Gastroesophageal sphincter (tissue), 4 donors: ENCODE data around the gene GTF2A1. TPM values are rescaled to one million over a fixed set of nuclear protein-coding genes. Genes with fewer than 3 reads are reported as not detected.

Source experiments
- ATAC-seq: fragments of 150-250 bp; one replicate; pipeline ENCODE4 v1.9.1; 2016; ENCODE audit warnings: mild to moderate bottlenecking, moderate library complexity
- H3K27ac ChIP-seq, 4 donors: fragments of 200-600 bp; sonication (generic) in 3 of 4; 1 replicate in 3 of 4; 2 replicates in 1 of 4; pipeline ENCODE4 v1.5.1; 2016 to 2019
- H3K27me3 ChIP-seq: fragments of 200-600 bp; sonication (generic); one replicate; pipeline ENCODE4 v1.5.1; 2019
- H3K36me3 ChIP-seq, 2 donors: fragments of 200-600 bp; sonication (generic); one replicate each; pipeline ENCODE4 v1.5.1; 2019; ENCODE audit warnings: control low read depth in 1 of 2
- H3K4me1 ChIP-seq, 3 donors: fragments of 200-600 bp; sonication (generic); 1 replicate in 2 of 3; 2 replicates in 1 of 3; pipeline ENCODE4 v1.5.1; 2016 to 2019; ENCODE audit warnings: control low read depth in 2 of 3
- H3K4me3 ChIP-seq, 2 donors: fragments of 200-600 bp; sonication (generic); one replicate each; pipeline ENCODE4 v1.5.1; 2019; ENCODE audit warnings: mild to moderate bottlenecking in 1 of 2, moderate library complexity in 1 of 2
- H3K9me3 ChIP-seq, 3 donors: fragments of 200-600 bp; sonication (generic); one replicate each; pipeline ENCODE4 v1.5.1; 2017 to 2019; ENCODE audit warnings: control low read depth in 2 of 3
- EP300 ChIP-seq: sonication (generic); formaldehyde crosslinking; IDR thresholded peaks from one replicate; pipeline ENCODE4 v1.6.1; 2017; ENCODE audit warnings: antibody characterized with exemption, mild to moderate bottlenecking
- POLR2A ChIP-seq, 2 donors: fragments of 450-650 bp; IDR thresholded peaks; one replicate each; pipeline ENCODE4 v1.6.1; 2017; ENCODE audit warnings: antibody characterized with exemption in 2 of 2, mild to moderate bottlenecking in 2 of 2, moderate library complexity in 1 of 2
- POLR2AphosphoS5 ChIP-seq: sonication (generic); formaldehyde crosslinking; IDR thresholded peaks from one replicate; pipeline ENCODE4 v1.6.1; 2017; ENCODE audit warnings: antibody characterized with exemption
- WGBS, 2 donors: methylation state at CpG; one replicate each; pipeline ENCODE4 v1.1.5; 2018; ENCODE audit warnings: low coverage in 1 of 2; 5-methylcytosine and 5-hydroxymethylcytosine counted together
- total RNA-seq, 4 donors: library from RNA; depleted of rRNA; stranded (reverse); fragments of >200 nt; gene quantifications; one replicate each; pipeline ENCODE4 v1.1.0, GENCODE V29; 2016
- TF ChIP-seq, protein P1 (sequence below), 4 experiments: fragments of 200-600 bp in 2 of 4; fragments of 450-650 bp in 2 of 4; sonication (generic) in 1 of 4; IDR thresholded peaks; one replicate each; pipeline ENCODE4 v1.5.1; 2017 to 2019; ENCODE audit warnings: antibody characterized with exemption in 4 of 4, mild to moderate bottlenecking in 2 of 4, moderate library complexity in 2 of 4

Gene GTF2A1
- total RNA-seq, 4 donors from 2014 or later, result 28.0 to 40.0 (median 30.5) TPM

DNA sequence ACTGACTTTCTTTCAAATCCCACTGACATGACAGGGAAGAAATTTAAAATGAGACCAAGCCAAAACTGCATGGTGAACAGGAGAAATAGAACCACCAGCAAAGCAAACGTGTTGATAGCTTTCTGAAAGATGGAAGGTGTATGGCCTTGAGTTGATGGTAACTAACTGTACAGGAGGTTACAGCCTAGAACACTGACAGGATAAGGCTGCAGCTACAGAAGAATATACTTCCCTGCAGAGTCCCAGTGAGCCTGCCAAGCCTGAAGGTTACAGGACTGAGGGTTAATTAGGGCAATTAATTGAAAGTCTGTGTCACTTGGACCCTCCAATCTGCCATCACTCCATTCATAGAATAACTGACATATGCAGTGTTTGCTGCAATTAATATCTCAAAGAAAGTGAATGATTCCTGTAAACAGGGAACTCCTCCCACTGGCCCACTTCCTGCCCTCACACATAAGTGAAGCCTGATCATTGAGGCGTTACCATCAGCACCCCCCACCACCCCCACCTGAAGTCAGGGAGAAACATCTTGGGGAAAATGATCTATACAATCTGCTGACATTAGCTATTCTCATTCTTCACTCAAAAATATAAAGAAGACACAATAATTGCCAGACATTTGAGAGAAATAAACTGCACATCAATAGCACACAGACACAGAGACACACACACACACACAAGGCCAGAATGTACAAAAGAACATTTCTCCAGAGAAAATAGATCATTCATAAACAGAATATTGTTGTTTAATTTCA is 73.4 kb downstream of the GTF2A1 start:
- Histone ChIP-seq H3K27me3 (no peaks in the 10 kb centered on the region), H3K27ac (no peak overlapping the region), H3K4me3 (no peak overlapping the region), H3K9me3 (no peaks in the 10 kb centered on the region), H3K36me3 (no peaks in the 10 kb centered on the region), H3K4me1 (peaks cover 0 to 17% (median 9%) of the 10 kb centered on the region in 3 donors)
- WGBS, 2 donors, result 40 to 57% methylated on average over 1 to 2 of the region's 2 CpGs
- TF ChIP-seq EP300 (no peak), POLR2AphosphoS5 (no peak), POLR2A (IDR thresholded peaks at IDR 0.05) (no peak)
- TF ChIP-seq, protein P1, sequence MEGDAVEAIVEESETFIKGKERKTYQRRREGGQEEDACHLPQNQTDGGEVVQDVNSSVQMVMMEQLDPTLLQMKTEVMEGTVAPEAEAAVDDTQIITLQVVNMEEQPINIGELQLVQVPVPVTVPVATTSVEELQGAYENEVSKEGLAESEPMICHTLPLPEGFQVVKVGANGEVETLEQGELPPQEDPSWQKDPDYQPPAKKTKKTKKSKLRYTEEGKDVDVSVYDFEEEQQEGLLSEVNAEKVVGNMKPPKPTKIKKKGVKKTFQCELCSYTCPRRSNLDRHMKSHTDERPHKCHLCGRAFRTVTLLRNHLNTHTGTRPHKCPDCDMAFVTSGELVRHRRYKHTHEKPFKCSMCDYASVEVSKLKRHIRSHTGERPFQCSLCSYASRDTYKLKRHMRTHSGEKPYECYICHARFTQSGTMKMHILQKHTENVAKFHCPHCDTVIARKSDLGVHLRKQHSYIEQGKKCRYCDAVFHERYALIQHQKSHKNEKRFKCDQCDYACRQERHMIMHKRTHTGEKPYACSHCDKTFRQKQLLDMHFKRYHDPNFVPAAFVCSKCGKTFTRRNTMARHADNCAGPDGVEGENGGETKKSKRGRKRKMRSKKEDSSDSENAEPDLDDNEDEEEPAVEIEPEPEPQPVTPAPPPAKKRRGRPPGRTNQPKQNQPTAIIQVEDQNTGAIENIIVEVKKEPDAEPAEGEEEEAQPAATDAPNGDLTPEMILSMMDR (IDR thresholded peaks at IDR 0.05), result no peak
- no peak for ATAC-seq

DNA sequence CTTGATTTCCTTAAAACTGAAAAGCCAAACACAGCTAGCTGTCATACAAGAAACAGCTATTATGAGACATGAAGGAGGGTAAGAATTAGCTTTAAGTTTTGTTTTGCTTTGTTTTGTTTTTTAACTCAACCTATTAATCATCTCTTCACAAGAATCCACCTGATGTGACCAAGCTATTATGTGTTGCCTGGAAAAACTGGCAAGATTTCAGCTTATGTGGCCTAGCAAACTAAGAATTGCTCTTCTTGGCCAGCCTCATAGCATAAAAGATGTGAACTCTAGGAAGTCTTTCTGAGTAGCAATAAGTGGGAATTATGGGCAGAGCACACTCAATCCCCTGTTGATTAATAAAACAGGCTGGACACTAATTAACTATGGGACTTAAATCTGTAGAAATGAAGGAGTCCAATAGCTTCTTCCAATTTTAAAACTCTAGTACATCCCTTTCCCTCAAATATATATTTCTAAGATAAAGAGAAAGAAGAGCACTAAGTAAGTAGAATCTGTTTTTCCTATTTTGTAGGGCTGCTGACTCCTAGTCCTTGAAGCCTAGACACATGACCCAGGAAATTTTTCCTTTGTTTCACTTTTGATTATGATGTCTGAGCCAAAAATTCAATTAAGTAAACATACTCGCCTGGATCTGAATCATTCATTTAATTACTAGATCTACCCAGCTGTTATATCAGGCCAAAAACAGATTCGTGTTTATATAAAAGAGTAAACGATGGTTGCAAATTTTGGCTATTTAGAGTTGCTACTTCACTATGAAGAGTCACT is 75.7 kb downstream of the GTF2A1 start:
- H3K27me3 ChIP-seq, result no peaks in the 10 kb centered on the region
- WGBS, 2 donors, result 44 to 50% methylated on average over 3 of the region's 3 CpGs
- peak overlapping the region; percentile 20 to 46 (median 38) for H3K27ac ChIP-seq
- peaks cover 0 to 17% (median 9%) of the 10 kb centered on the region in 3 donors for H3K4me1 ChIP-seq
- no peaks in the 10 kb centered on the region for H3K9me3 ChIP-seq
- H3K36me3 ChIP-seq, result no peaks in the 10 kb centered on the region
- ATAC-seq, result no peak
- peak; percentile 11 for TF ChIP-seq POLR2AphosphoS5
- TF ChIP-seq, protein P1 (IDR thresholded peaks at IDR 0.05), result no peak
- TF ChIP-seq POLR2A (IDR thresholded peaks at IDR 0.05), result no peak
- no peak for TF ChIP-seq EP300
- no peak overlapping the region for H3K4me3 ChIP-seq

DNA sequence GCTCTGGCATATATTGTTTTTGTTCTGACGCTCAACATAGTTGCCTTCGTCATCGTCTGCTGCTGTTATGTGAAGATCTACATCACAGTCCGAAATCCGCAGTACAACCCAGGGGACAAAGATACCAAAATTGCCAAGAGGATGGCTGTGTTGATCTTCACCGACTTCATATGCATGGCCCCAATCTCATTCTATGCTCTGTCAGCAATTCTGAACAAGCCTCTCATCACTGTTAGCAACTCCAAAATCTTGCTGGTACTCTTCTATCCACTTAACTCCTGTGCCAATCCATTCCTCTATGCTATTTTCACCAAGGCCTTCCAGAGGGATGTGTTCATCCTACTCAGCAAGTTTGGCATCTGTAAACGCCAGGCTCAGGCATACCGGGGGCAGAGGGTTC is 77.0 kb downstream of the GTF2A1 start:
- Histone ChIP-seq H3K36me3 (no peaks in the 10 kb centered on the region), H3K27me3 (no peaks in the 10 kb centered on the region), H3K9me3 (no peaks in the 10 kb centered on the region), H3K4me3 (no peak overlapping the region), H3K4me1 (peaks cover 0 to 17% (median 9%) of the 10 kb centered on the region in 3 donors), H3K27ac (no peak overlapping the region)
- no peak for ATAC-seq
- TF ChIP-seq, protein P1 (IDR thresholded peaks at IDR 0.05), result no peak
- TF ChIP-seq EP300 (no peak), POLR2A (IDR thresholded peaks at IDR 0.05) (no peak), POLR2AphosphoS5 (no peak)
- WGBS, 2 donors, result 94 to 98% methylated on average over 6 to 8 of the region's 8 CpGs

DNA sequence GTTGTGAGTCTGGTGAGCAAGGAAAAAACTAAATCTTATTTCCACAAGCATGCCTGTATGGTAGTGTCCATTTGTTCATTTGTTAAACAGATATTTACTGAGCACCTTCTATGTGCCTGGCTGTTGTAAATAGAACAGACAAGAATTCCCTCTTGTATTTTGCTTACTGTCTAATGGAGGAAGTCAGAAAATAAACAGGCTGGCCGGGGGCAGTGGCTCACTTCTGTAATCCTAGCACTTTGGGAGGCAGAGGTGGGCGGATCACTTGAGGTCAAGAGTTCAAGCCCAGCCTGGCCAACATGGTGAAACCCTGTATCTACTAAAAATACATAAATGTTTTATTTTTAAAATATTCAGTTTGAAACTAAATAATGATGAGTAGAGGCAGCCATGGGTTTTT is 79.3 kb downstream of the GTF2A1 start:
- WGBS, 2 donors, result 39% methylated on average over 2 of the region's 2 CpGs; no CpG with 5 or more reads in 1 of the 2 donors
- no peaks in the 10 kb centered on the region for H3K9me3 ChIP-seq
- ATAC-seq, result no peak
- no peak overlapping the region for H3K4me3 ChIP-seq
- no peaks in the 10 kb centered on the region for H3K27me3 ChIP-seq
- TF ChIP-seq, protein P1 (IDR thresholded peaks at IDR 0.05), result no peak
- TF ChIP-seq POLR2AphosphoS5 (no peak), POLR2A (IDR thresholded peaks at IDR 0.05) (no peak), EP300 (no peak)
- peaks cover 0 to 17% (median 9%) of the 10 kb centered on the region in 3 donors for H3K4me1 ChIP-seq
- H3K36me3 ChIP-seq, result no peaks in the 10 kb centered on the region
- H3K27ac ChIP-seq, result no peak overlapping the region
